NCI-H524 (cell line): ENCODE measurements around the gene ANAPC16.
"Not testable (repeated sequence)": the region's sequence is repeated elsewhere in the genome, so short reads cannot be mapped to it uniquely, and the experiment has no call there.

ENCODE experiments used
- DNase-seq, 2 experiments: peaks; one replicate each; lab custom pipeline; 2025; lab: John Stamatoyannopoulos, UW

Gene ANAPC16

GRCh38 chr10:72278668-72279393, 63.0 kb downstream of the ANAPC16 start:
- no peak for DNase-seq

GRCh38 chr10:72279587-72279986, 63.8 kb downstream of the ANAPC16 start:
- not testable (repeated sequence) for DNase-seq

DNA sequence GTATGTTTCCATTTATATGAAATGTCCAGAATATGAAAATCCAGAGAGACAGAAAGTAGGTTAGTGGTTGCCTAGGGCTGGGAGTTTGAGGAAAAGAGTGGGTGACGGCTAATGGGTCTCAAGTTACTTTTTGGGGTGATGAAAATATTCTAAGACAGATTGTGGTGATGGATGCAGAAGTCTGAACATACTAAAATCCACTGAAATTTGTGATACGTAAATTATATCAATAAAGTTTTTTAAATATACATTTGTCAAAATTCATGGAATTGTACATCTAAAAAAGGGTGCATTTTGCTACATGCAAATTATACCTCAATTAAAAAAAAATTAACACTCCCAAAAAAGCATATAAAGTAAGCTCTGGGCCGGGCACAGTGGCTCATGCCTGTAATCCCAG, 67.3 kb downstream of the ANAPC16 start:
- no peak for DNase-seq
